Adrenal gland (tissue), 5 donors: ENCODE measurements around the gene MAPK4.

Experiments used
- CTCF ChIP-seq, 6 experiments: fragments of 450-650 bp in 4 of 6; fragments of 200-600 bp in 2 of 6; sonication (generic) in 1 of 6; IDR thresholded peaks; 1 replicate in 5 of 6; 2 replicates in 1 of 6; pipeline versions ENCODE4 v1.5.1 to v1.8.0; 2016 to 2021; ENCODE audit warnings: antibody characterized with exemption in 6 of 6, mild to moderate bottlenecking in 2 of 6, moderate library complexity in 1 of 6
- POLR2A ChIP-seq, 2 donors: fragments of 450-650 bp; IDR thresholded peaks; one replicate each; pipeline ENCODE4 v1.6.1; 2017; ENCODE audit warnings: antibody characterized with exemption in 2 of 2, mild to moderate bottlenecking in 2 of 2, moderate library complexity in 1 of 2
- donor health status: DM: no; HTN: no; CAD: no.

GRCh38 chr18:50753311-50753710, 193.4 kb downstream of the MAPK4 start:
- TF ChIP-seq CTCF (IDR thresholded peaks at IDR 0.05) (no peak), POLR2A (IDR thresholded peaks at IDR 0.05) (no peak)
